Measurements from ENCODE around the gene MC1R. TPM values are rescaled to one million over a fixed set of nuclear protein-coding genes. Genes with fewer than 3 reads are reported as not detected.

The MC1R gene
- total RNA-seq, result 10.3 TPM

GRCh38 chr16:89918453-89919347 lies at the start of gene MC1R:
TSS of gene MC1R (plus strand) at chr16:89918862. CDS start at chr16:89919259, 397 bp downstream.

GRCh38 chr16:89873109-89873971 lies 45.3 kb upstream of the MC1R start, which contains the start of gene TCF25:
TSS of gene TCF25 (plus strand) at chr16:89873592. CDS start at chr16:89873668, 76 bp downstream.

GRCh38 chr16:89922884-89923639 lies 4.4 kb downstream of the MC1R start, which contains the start of gene TUBB3:
TSS of gene TUBB3 (plus strand) at chr16:89923342. CDS start at chr16:89923402, 60 bp downstream.

Other genes with a start within 250 kb of the MC1R start
- gene CDK10, start 232.2 kb upstream of the MC1R start, total RNA-seq, result 52.6 TPM
- 16.3 TPM for gene SPATA2L, start 217.2 kb upstream of the MC1R start, total RNA-seq
- gene VPS9D1, start 198.0 kb upstream of the MC1R start, total RNA-seq, result 17.8 TPM
- gene ZNF276, start 197.3 kb upstream of the MC1R start, total RNA-seq, result 38.2 TPM
- gene FANCA, start 102.2 kb upstream of the MC1R start, total RNA-seq, result 30.7 TPM
- gene SPIRE2, start 90.4 kb upstream of the MC1R start, total RNA-seq, result 33.5 TPM
- 186 TPM for gene TCF25, start 45.3 kb upstream of the MC1R start, total RNA-seq
- 2,642 TPM for gene TUBB3, start 4.5 kb downstream of the MC1R start, total RNA-seq
- 76.4 TPM for gene DEF8, start 29.9 kb downstream of the MC1R start, total RNA-seq
- gene DBNDD1, start 100.6 kb downstream of the MC1R start, total RNA-seq, result 22.5 TPM
- gene PRDM7, start 158.5 kb downstream of the MC1R start, total RNA-seq, result not detected

Data from parietal lobe (tissue), 1 donor.